Hepatocyte (in vitro differentiated cells): Measurements from ENCODE around the gene ICE2. TPM values are rescaled to one million over a fixed set of nuclear protein-coding genes. Genes with fewer than 3 reads are reported as not detected.

Experiments
- DNase-seq: peaks from one replicate; pipeline ENCODE4 v3.0.0-alpha.2; 2016; ENCODE audit warnings: low spot score
- H2AFZ ChIP-seq: fragments of 200-600 bp; sonication (generic); 2 replicates; pipeline ENCODE4 v1.6.0; 2016; ENCODE audit warnings: antibody characterized with exemption, mild to moderate bottlenecking
- H3K27ac ChIP-seq: fragments of 200-600 bp; sonication (generic); 2 replicates; pipeline ENCODE4 v1.5.1; 2016; ENCODE audit warnings: mild to moderate bottlenecking
- H3K27me3 ChIP-seq: fragments of 200-600 bp; sonication (generic); 2 replicates; pipeline ENCODE4 v1.6.1; 2016
- H3K36me3 ChIP-seq: fragments of 200-600 bp; sonication (generic); replicated peaks from 2 replicates; pipeline ENCODE4 v1.5.1; 2016; ENCODE audit warnings: low read depth; ENCODE audit not compliant: insufficient read depth
- H3K4me1 ChIP-seq: fragments of 200-600 bp; sonication (generic); 2 replicates; pipeline ENCODE4 v1.5.1; 2016; ENCODE audit warnings: mild to moderate bottlenecking, moderate library complexity; ENCODE audit not compliant: insufficient read depth
- H3K4me2 ChIP-seq: fragments of 200-600 bp; sonication (generic); 2 replicates; pipeline ENCODE4 v1.6.0; 2016
- H3K4me3 ChIP-seq: fragments of 200-600 bp; sonication (generic); 2 replicates; pipeline ENCODE4 v1.5.1; 2016; ENCODE audit warnings: mild to moderate bottlenecking
- H3K79me2 ChIP-seq: fragments of 200-600 bp; sonication (generic); 2 replicates; pipeline ENCODE4 v1.6.0; 2017; ENCODE audit warnings: mild to moderate bottlenecking
- H3K9me2 ChIP-seq: fragments of 200-600 bp; sonication (generic); replicated peaks from 2 replicates; pipeline ENCODE4 v1.6.0; 2017; ENCODE audit warnings: mild to moderate bottlenecking; ENCODE audit not compliant: insufficient read depth
- H3K9me3 ChIP-seq: fragments of 200-600 bp; sonication (generic); 2 replicates; pipeline ENCODE4 v1.5.1; 2016; ENCODE audit warnings: low read depth, mild to moderate bottlenecking
- H4K20me1 ChIP-seq: fragments of 200-600 bp; sonication (generic); 2 replicates; pipeline ENCODE4 v1.6.0; 2016; ENCODE audit warnings: mild to moderate bottlenecking; ENCODE audit not compliant: insufficient read depth, poor library complexity, severe bottlenecking
- EZH2 ChIP-seq: fragments of 200-600 bp; sonication (generic); IDR thresholded peaks from 2 replicates; pipeline ENCODE4 v1.6.1; 2016; ENCODE audit warnings: antibody characterized with exemption, mild to moderate bottlenecking, borderline replicate concordance
- EZH2phosphoT487 ChIP-seq: fragments of 200-600 bp; sonication (generic); IDR thresholded peaks from one replicate; pipeline ENCODE4 v1.6.1; 2018; ENCODE audit warnings: antibody characterized with exemption, mild to moderate bottlenecking, low read depth, moderate library complexity; ENCODE audit not compliant: unreplicated experiment, severe bottlenecking
- WGBS: methylation state at CpG from one replicate; pipeline ENCODE4 v1.1.6; 2016; ENCODE audit warnings: low lambda C conversion rate; ENCODE audit errors: missing lambda C conversion rate; 5-methylcytosine and 5-hydroxymethylcytosine counted together
- polyA plus RNA-seq: library from polyadenylated mRNA; unstranded; fragments of >200 nt; fragmentation: Nextera tagmentation; extraction: Ambion mirVana; gene quantifications from 2 replicates; pipeline ENCODE4 v1.2.1, GENCODE V29; 2016
- total RNA-seq: library from RNA; depleted of rRNA; stranded (reverse); fragments of >200 nt; gene quantifications from 2 replicates; pipeline ENCODE4 v1.2.3, GENCODE V29; 2014
- TF ChIP-seq, protein P1 (sequence below): fragments of 200-600 bp; sonication (generic); IDR thresholded peaks from 2 replicates; pipeline ENCODE4 v1.5.1; 2016; ENCODE audit warnings: antibody characterized with exemption, mild to moderate bottlenecking; ENCODE audit not compliant: poor library complexity

ICE2 gene
- total and polyA plus RNA-seq, 2 experiments from 2014 or later, result 15.8 to 35.4 TPM

DNA sequence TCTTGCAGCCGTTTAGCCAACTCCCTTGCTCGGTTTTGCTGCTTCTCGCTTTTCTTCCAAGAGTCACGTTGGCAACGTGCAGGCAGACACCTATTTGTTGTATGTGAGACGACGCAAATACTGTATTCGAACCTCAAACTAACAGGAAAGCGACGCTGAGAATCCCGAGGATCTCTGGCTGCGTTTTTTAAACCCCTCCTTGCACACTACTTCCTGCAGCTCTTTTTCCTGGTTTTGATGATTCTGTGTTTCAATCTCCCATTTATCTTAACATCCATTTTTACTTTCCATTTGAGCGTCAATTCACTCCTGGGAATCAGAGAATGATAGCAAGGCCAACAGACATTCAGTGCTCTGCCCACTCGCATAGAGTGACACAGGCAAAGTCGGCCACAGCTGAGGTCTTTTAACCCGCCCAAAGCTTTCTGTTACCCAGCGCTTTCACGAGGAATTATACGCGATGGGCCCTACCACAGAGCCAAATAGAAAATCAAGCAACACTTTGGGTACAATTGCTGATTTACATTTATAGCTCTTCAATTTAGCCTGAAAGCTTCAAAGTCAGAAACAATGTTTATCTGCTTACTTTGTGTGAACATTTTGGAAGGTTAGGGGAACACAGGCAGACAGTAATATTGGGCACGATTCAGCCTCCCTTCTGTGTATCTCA, 79.6 kb downstream of the ICE2 start:
- peaks cover 61% of the 10 kb centered on the region for H3K4me1 ChIP-seq
- H2AFZ ChIP-seq, result peak overlapping the region; percentile 60
- H3K4me2 ChIP-seq, result peak overlapping the region; percentile 93
- no peak for DNase-seq
- no peaks in the 10 kb centered on the region for H3K9me3 ChIP-seq
- H3K27ac ChIP-seq, result peak overlapping the region; percentile 100
- H4K20me1 ChIP-seq, result peaks cover 12% of the 10 kb centered on the region
- H3K36me3 ChIP-seq, result no peaks in the 10 kb centered on the region
- no peak overlapping the region for H3K4me3 ChIP-seq
- WGBS, result 39% methylated on average over 21 of the region's 21 CpGs
- TF ChIP-seq EZH2 (no peak), EZH2phosphoT487 (no peak)
- TF ChIP-seq, protein P1, sequence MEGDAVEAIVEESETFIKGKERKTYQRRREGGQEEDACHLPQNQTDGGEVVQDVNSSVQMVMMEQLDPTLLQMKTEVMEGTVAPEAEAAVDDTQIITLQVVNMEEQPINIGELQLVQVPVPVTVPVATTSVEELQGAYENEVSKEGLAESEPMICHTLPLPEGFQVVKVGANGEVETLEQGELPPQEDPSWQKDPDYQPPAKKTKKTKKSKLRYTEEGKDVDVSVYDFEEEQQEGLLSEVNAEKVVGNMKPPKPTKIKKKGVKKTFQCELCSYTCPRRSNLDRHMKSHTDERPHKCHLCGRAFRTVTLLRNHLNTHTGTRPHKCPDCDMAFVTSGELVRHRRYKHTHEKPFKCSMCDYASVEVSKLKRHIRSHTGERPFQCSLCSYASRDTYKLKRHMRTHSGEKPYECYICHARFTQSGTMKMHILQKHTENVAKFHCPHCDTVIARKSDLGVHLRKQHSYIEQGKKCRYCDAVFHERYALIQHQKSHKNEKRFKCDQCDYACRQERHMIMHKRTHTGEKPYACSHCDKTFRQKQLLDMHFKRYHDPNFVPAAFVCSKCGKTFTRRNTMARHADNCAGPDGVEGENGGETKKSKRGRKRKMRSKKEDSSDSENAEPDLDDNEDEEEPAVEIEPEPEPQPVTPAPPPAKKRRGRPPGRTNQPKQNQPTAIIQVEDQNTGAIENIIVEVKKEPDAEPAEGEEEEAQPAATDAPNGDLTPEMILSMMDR, result no peak
- no peaks in the 10 kb centered on the region for H3K27me3 ChIP-seq
- H3K9me2 ChIP-seq, result no peaks in the 10 kb centered on the region
- peaks cover 33% of the 10 kb centered on the region for H3K79me2 ChIP-seq

DNA sequence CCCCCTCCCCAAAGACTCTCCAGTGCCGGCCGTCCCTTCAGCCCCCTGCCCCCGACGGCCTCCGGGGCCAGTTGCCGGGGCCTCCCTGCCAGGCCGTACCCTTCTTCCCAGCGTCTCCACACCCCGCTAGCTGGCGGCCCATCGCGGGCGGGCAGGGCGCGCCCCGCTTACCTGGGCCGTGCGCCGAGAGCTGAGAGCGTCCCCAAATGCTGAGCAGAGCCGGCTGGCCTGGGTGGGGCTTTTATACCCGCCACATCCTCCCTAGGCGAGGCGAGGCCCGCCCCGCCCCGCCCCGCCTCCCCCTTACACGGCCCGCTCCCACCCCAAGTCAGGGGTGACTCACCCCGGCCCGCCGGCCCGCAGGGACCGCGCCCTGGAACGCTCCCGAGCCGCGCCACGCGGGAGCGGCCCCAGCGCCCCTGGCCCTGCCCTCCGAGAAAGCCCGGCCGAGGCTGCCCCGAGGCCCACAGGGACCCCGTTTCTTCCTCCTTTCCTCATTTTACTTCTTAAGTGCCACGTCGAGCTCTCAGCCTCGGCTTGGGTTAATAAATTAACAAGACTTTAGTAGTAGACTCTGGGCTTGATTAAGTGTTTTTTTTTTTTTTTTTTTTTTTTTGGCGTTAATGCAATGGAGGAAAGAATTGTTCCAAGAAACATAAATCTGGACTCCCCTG, 81.0 kb downstream of the ICE2 start, which contains the start of gene ANXA2:
Gene ANXA2, minus strand, starts transcription at position 215 of the 674 bp plus-strand sequence. CDS start 11,911 bp downstream, outside the sequence.
- TF ChIP-seq EZH2 (no peak), EZH2phosphoT487 (no peak)
- TF ChIP-seq, protein P1, result no peak
- H2AFZ ChIP-seq, result peak within 1 kb of the TSS; percentile 69
- peaks cover 18% of the 10 kb centered on the region for H4K20me1 ChIP-seq
- no peaks in the 10 kb centered on the region for H3K27me3 ChIP-seq
- H3K4me1 ChIP-seq, result peaks cover 67% of the 10 kb centered on the region
- peak within 1 kb of the TSS; percentile 93 for H3K4me2 ChIP-seq
- H3K27ac ChIP-seq, result peak within 1 kb of the TSS; percentile 100
- WGBS, result under 1% methylated on average over 39 of the region's 53 CpGs
- H3K36me3 ChIP-seq, result no peaks in the 10 kb centered on the region
- no peaks in the 10 kb centered on the region for H3K9me2 ChIP-seq
- peaks cover 44% of the 10 kb centered on the region for H3K79me2 ChIP-seq
- H3K4me3 ChIP-seq, result peak within 1 kb of the TSS; percentile 94
- no peaks in the 10 kb centered on the region for H3K9me3 ChIP-seq
- DNase-seq, result peak; percentile 97

DNA sequence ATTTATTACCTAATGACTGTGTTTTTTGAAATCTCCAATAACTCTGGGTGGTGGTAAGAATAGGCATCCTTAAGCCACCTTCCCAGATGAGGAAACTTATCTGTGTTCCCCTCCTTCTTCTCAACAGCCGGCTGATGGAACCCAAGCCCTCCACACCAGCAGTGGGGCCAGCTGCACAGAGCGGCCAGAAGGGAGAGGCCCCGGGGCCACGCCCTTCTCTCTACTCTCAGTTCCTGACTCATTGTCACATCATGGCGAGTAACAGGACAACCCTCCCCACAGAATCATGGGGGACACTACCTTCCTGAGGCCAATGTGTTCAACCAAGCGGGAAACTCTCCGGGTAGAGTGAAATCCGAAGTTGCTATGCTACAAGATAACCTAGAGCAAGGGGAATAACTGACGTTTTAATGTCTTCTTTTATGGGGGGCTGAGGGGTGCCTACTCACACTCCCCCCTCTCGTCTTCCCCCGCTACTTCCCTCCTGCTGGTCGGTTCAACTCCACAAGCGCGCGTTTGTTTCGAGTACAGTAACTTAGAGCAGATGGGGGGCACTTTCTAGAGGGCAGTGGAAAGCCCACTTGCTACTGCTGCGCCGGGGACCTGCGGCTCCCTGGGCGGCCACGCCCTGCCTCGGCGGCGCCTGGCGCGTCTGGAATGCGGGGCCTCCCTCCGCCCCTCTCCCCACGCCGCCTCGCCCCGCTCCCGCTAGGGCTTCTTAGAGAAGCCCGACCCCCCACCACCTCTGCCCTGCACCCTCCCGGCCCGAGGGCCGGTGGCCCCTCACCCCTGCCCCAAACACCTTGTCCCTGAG, 81.8 kb downstream of the ICE2 start:
- no peaks in the 10 kb centered on the region for H3K9me3 ChIP-seq
- 3% methylated on average over 22 of the region's 37 CpGs for WGBS
- H2AFZ ChIP-seq, result peak overlapping the region; percentile 35
- no peak for TF ChIP-seq EZH2phosphoT487
- no peak for TF ChIP-seq EZH2
- TF ChIP-seq, protein P1, result no peak
- peak overlapping the region; percentile 94 for H3K4me3 ChIP-seq
- H3K4me2 ChIP-seq, result peak overlapping the region; percentile 93
- no peaks in the 10 kb centered on the region for H3K36me3 ChIP-seq
- peak; percentile 88 for DNase-seq
- H3K27me3 ChIP-seq, result no peaks in the 10 kb centered on the region
- H3K4me1 ChIP-seq, result peaks cover 67% of the 10 kb centered on the region
- no peaks in the 10 kb centered on the region for H3K9me2 ChIP-seq
- H3K79me2 ChIP-seq, result peaks cover 49% of the 10 kb centered on the region
- H4K20me1 ChIP-seq, result peaks cover 18% of the 10 kb centered on the region
- H3K27ac ChIP-seq, result peak overlapping the region; percentile 100
